Measurements from ENCODE around the gene RPAIN. TPM values are rescaled to one million over a fixed set of nuclear protein-coding genes. Genes with fewer than 3 reads are reported as not detected.

The RPAIN gene
- total and polyA plus RNA-seq, 2 donors (not counting 3 experiments of a cell fraction or from before 2014, with no cell fraction given) = 39.3 to 55.9 TPM

- H2AFZ ChIP-seq (ENCODE audit: low read depth, low read length) = no peak overlapping the region
- no peak overlapping the region for H3K4me3 ChIP-seq (replicated peaks in 1 of 3; ENCODE audit: insufficient read depth in 1 of 3, low read depth in 1 of 3, low read length in 3 of 3)
- no peak overlapping the region for H3K4me2 ChIP-seq (ENCODE audit: insufficient read depth, low read length)
- intact Hi-C loops (cut with micrococcal nuclease) (no loop called here), dilution Hi-C loops (cut with MboI; ENCODE audit: extremely low pct_ligation_motif_present, low sequenced_read_pairs) (no loop called here)
- no peak for FAIRE-seq
- H4K20me1 ChIP-seq (replicated peaks; ENCODE audit: control insufficient read depth, extremely low read depth, insufficient read depth, low read length) = no peaks in the 10 kb centered on the region
- ChIA-PET CTCF (no interaction called here), POLR2A (no interaction called here)
- TF ChIP-seq EZH2 (IDR thresholded peaks at IDR 0.05; ENCODE audit: borderline replicate concordance, low read depth, low read length, severe bottlenecking) (no peak), JUN (IDR thresholded peaks at IDR 0.05; ENCODE audit: borderline replicate concordance, insufficient read depth, insufficient read length, low read depth) (no peak), CTCF (IDR thresholded peaks at IDR 0.05; ENCODE audit: extremely low read depth in 1 of 2, insufficient read depth in 1 of 2, low read depth in 1 of 2, low read length in 2 of 2) (no peak)
- H3K9me3 ChIP-seq (replicated peaks; ENCODE audit: control insufficient read depth, insufficient read depth, low read length) = no peaks in the 10 kb centered on the region
- H3K36me3 ChIP-seq (ENCODE audit: control insufficient read depth in 2 of 2, extremely low read depth in 1 of 2, insufficient read depth in 2 of 2, low read length in 2 of 2) = peaks cover 4 to 18% of the 10 kb centered on the region in 2 experiments
- no peaks in the 10 kb centered on the region for H3K27me3 ChIP-seq (ENCODE audit: control insufficient read depth in 2 of 2, insufficient read depth in 2 of 2, low read length in 2 of 2)
- H3K9me1 ChIP-seq (replicated peaks; ENCODE audit: control insufficient read depth, extremely low read depth, insufficient read depth, low read length) = no peaks in the 10 kb centered on the region
- H3K79me2 ChIP-seq (ENCODE audit: control insufficient read depth, insufficient read depth, low read length) = no peaks in the 10 kb centered on the region
- no TSS peak for BruUV-seq (replicated peaks)
- no peak for DNase-seq (ENCODE audit: low read depth, low spot score)
- H3K27ac ChIP-seq (ENCODE audit: insufficient read depth, low read depth, low read length) = no peak overlapping the region
- no peak overlapping the region for H3K9ac ChIP-seq (replicated peaks; ENCODE audit: extremely low read depth, insufficient read depth, low read length)
- H3K4me1 ChIP-seq (ENCODE audit: control insufficient read depth, extremely low read depth, insufficient read depth, low read length) = no peaks in the 10 kb centered on the region
These were observed 49.6 kb upstream of the RPAIN start for GRCh38 chr17:5370411-5370810.

- Histone ChIP-seq H3K4me2 (ENCODE audit: insufficient read depth, low read length) (no peak overlapping the region), H4K20me1 (replicated peaks; ENCODE audit: control insufficient read depth, extremely low read depth, insufficient read depth, low read length) (no peaks in the 10 kb centered on the region), H3K27me3 (ENCODE audit: control insufficient read depth in 2 of 2, insufficient read depth in 2 of 2, low read length in 2 of 2) (no peaks in the 10 kb centered on the region), H3K9me1 (replicated peaks; ENCODE audit: control insufficient read depth, extremely low read depth, insufficient read depth, low read length) (no peaks in the 10 kb centered on the region), H3K4me3 (replicated peaks in 1 of 3; ENCODE audit: insufficient read depth in 1 of 3, low read depth in 1 of 3, low read length in 3 of 3) (no peak overlapping the region), H3K36me3 (ENCODE audit: control insufficient read depth in 2 of 2, extremely low read depth in 1 of 2, insufficient read depth in 2 of 2, low read length in 2 of 2) (peaks cover 7 to 19% of the 10 kb centered on the region in 2 experiments), H3K9me3 (replicated peaks; ENCODE audit: control insufficient read depth, insufficient read depth, low read length) (no peaks in the 10 kb centered on the region), H2AFZ (ENCODE audit: low read depth, low read length) (no peak overlapping the region), H3K79me2 (ENCODE audit: control insufficient read depth, insufficient read depth, low read length) (no peaks in the 10 kb centered on the region), H3K4me1 (ENCODE audit: control insufficient read depth, extremely low read depth, insufficient read depth, low read length) (no peaks in the 10 kb centered on the region), H3K9ac (replicated peaks; ENCODE audit: extremely low read depth, insufficient read depth, low read length) (no peak overlapping the region), H3K27ac (ENCODE audit: insufficient read depth, low read depth, low read length) (no peak overlapping the region)
- CTCF ChIA-PET = interaction anchor here (2.2 kb wide), 1 partner anchor 17 kb away, joined by 6 read pairs; no protein-coding TSS in a partner anchor
- intact Hi-C loops (cut with micrococcal nuclease) (no loop called here), dilution Hi-C loops (cut with MboI; ENCODE audit: extremely low pct_ligation_motif_present, low sequenced_read_pairs) (no loop called here)
- TF ChIP-seq MAX (IDR thresholded peaks at IDR 0.05; ENCODE audit: insufficient read depth, insufficient read length) (no peak), EZH2 (IDR thresholded peaks at IDR 0.05; ENCODE audit: borderline replicate concordance, low read depth, low read length, severe bottlenecking) (no peak), POLR2AphosphoS5 (IDR thresholded peaks at IDR 0.05; ENCODE audit: insufficient read depth, low read depth, low read length) (no peak), CTCF (IDR thresholded peaks at IDR 0.05; ENCODE audit: extremely low read depth in 1 of 2, insufficient read depth in 1 of 2, low read depth in 1 of 2, low read length in 2 of 2) (no peak), MYC (IDR thresholded peaks at IDR 0.05; ENCODE audit: low read depth, low read length) (no peak), POLR2A (IDR thresholded peaks at IDR 0.05; ENCODE audit: low read depth, low read length) (no peak), FOS (IDR thresholded peaks at IDR 0.05; ENCODE audit: borderline replicate concordance, insufficient read depth, low read length) (no peak), GATA2 (IDR thresholded peaks at IDR 0.05; ENCODE audit: insufficient read depth, insufficient read length, low read depth, low read length) (no peak), JUN (IDR thresholded peaks at IDR 0.05; ENCODE audit: borderline replicate concordance, insufficient read depth, insufficient read length, low read depth) (no peak)
- DNase-seq (ENCODE audit: low read depth, low spot score) = no peak
- BruUV-seq (replicated peaks) = no TSS peak
- POLR2A ChIA-PET = no interaction called here
- FAIRE-seq = no peak
These were observed 46.9 kb upstream of the RPAIN start for GRCh38 chr17:5373112-5373511.
